ENCODE measurements around the gene TLR9.

DNA sequence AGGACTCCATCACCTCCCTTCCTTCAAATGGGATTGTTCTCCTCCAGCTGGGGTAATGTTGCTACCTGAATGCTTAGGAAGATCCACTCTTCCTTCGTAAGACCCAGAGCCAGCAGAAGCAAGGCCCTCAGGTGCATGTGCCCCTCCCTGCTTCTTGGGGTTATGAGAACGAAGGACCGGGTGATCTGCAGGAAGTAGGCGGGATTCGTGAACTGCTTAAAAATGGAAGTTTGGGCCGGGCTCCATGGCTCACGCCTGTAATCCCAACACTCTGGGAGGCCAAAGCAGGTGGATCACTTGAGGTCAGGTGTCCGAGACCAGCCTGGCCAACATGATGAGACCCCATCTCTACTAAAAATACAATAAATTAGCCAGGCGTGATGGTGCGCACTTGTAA lies 8.0 kb downstream of the TLR9 start:
- TF ChIP-seq POLR2A (IDR thresholded peaks at IDR 0.05; ENCODE audit: low read depth) (no peak), POLR2AphosphoS5 (IDR thresholded peaks at IDR 0.05) (no peak)
- TF ChIP-seq, protein P1, sequence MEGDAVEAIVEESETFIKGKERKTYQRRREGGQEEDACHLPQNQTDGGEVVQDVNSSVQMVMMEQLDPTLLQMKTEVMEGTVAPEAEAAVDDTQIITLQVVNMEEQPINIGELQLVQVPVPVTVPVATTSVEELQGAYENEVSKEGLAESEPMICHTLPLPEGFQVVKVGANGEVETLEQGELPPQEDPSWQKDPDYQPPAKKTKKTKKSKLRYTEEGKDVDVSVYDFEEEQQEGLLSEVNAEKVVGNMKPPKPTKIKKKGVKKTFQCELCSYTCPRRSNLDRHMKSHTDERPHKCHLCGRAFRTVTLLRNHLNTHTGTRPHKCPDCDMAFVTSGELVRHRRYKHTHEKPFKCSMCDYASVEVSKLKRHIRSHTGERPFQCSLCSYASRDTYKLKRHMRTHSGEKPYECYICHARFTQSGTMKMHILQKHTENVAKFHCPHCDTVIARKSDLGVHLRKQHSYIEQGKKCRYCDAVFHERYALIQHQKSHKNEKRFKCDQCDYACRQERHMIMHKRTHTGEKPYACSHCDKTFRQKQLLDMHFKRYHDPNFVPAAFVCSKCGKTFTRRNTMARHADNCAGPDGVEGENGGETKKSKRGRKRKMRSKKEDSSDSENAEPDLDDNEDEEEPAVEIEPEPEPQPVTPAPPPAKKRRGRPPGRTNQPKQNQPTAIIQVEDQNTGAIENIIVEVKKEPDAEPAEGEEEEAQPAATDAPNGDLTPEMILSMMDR (IDR thresholded peaks at IDR 0.05): no peak
